Heart right ventricle (tissue), 16 donors: Measurements from ENCODE around the gene TMEM63A. TPM values are rescaled to one million over a fixed set of nuclear protein-coding genes. Genes with fewer than 3 reads are reported as not detected.
A peak's percentile ranks its signal among the peaks of the same experiment; 100 is the strongest.

Experiments
- ATAC-seq, 8 donors: fragments of 200-7000 bp; cut with Tn5 transposase; one replicate each; pipeline ENCODE4 v1.9.1; 2020; ENCODE audit warnings: mild to moderate bottlenecking in 8 of 8, moderate library complexity in 8 of 8, moderate number of reproducible peaks in 1 of 8
- DNase-seq, 2 donors: peaks; one replicate each; pipeline ENCODE4 v3.0.0-alpha.2; 2020
- H3K27ac ChIP-seq, 10 donors: fragments of 200-600 bp; sonication (generic) in 2 of 10; one replicate each; pipeline versions ENCODE4 v1.5.0 to v1.8.0; 2020 to 2022; ENCODE audit warnings: mild to moderate bottlenecking in 3 of 10
- H3K27me3 ChIP-seq, 7 donors: fragments of 200-600 bp; one replicate each; pipeline ENCODE4 v1.8.0; 2021 to 2022; ENCODE audit warnings: mild to moderate bottlenecking in 2 of 7
- H3K36me3 ChIP-seq, 9 donors: fragments of 200-600 bp; sonication (generic) in 1 of 9; one replicate each; pipeline versions ENCODE4 v1.5.0 to v1.8.0; 2020 to 2022; ENCODE audit warnings: mild to moderate bottlenecking in 2 of 9
- H3K4me1 ChIP-seq, 9 donors: fragments of 200-600 bp; sonication (generic) in 1 of 9; one replicate each; pipeline versions ENCODE4 v1.5.0 to v1.8.0; 2020 to 2022; ENCODE audit warnings: mild to moderate bottlenecking in 4 of 9
- H3K4me3 ChIP-seq, 10 donors: fragments of 200-600 bp; sonication (generic) in 2 of 10; one replicate each; pipeline versions ENCODE4 v1.5.0 to v1.8.0; 2020 to 2022; ENCODE audit warnings: mild to moderate bottlenecking in 7 of 10, moderate library complexity in 2 of 10
- H3K9me3 ChIP-seq, 11 donors: fragments of 200-600 bp in 10 of 11; sonication (generic) in 2 of 11; one replicate each; pipeline versions ENCODE4 v1.5.0 to v1.8.0; 2013 to 2022; ENCODE audit warnings: mild to moderate bottlenecking in 2 of 11, control low read depth in 1 of 11, moderate library complexity in 1 of 11
- CTCF ChIP-seq, 9 donors: fragments of 200-600 bp; sonication (generic) in 2 of 9; IDR thresholded peaks; one replicate each; pipeline versions ENCODE4 v1.5.0 to v1.8.0; 2021 to 2022; ENCODE audit warnings: antibody characterized with exemption in 9 of 9, mild to moderate bottlenecking in 5 of 9, moderate library complexity in 1 of 9
- WGBS, 2 donors: extraction: QIAGEN DNeasy Blood & Tissue Kit; methylation state at CpG; one replicate each; pipeline ENCODE4 v1.1.7; 2013; ENCODE audit warnings: inconsistent platforms in 1 of 2; 5-methylcytosine and 5-hydroxymethylcytosine counted together
- intact Hi-C, 10 donors: fragments of 100-400 bp; cut with DNase I; formaldehyde crosslinking; loops; one replicate each; pipeline versions ENCODE4 v1.11.1 to v1.14.2; 2022
- polyA plus RNA-seq, 2 donors: library from polyadenylated mRNA; stranded (reverse); fragments of 200-250 nt; gene quantifications; one replicate each; pipeline ENCODE4 v1.2.3, GENCODE V29; 2013
- total RNA-seq, 10 donors: library from RNA; stranded (reverse); fragmentation: NEBNext Ultra II Directional in 3 of 10; extraction: Animal tissue kit (Norgen Biotek cat#: 25700) in 3 of 10; gene quantifications; one replicate each; pipeline versions ENCODE4 v1.2.1 to v1.2.4, GENCODE V29; 2021 to 2023
- donor health status: Arrhythmogenic right ventricular cardiomyopathy.
- donor health status: ischemic (EF 13 %, LVEDD 7.1; RV severe dilation, severe dysfunction).
- donor health status: healthy with polysubstance abuse.
- donor health status: DM: no; HTN: yes; CAD: no.
- donor health status: DM: no; HTN: no; CAD: no.
- donor health status: ischemic (EF 25% LVEDD 6.9; RV normal size, moderate dysfunction).
- donor health status: ischemic (EF 25% LVEDD 5.7; RV mildly dilated, moderate dysfunction).
- donor health status: healthy.
- donor health status: DM: yes; HTN: yes; CAD: no.
- donor health status: Ischemic cardiomyopathy.
- donor health status: ischemic (EF 35%, LVEDD 5.7; RV mildly dilated, moderate dysfunction).
- donor health status: nonischemic (EF 11% LVEDD 7.7; RV severe dilation, severe dysfunction).
- donor health status: DM: yes; HTN: yes; CAD: no.
- donor health status: PGD.
- donor health status: ischemic (EF 29% LVEDD 5.4; RV normal size, mild dysfunction).
- donor health status: nonischemic (EF 23%, LVEDD 6.1; RV moderate dilation, normal function).

The TMEM63A gene
- total and polyA plus RNA-seq, 12 donors, result 10.4 to 69.1 (median 24.7) TPM

GRCh38 chr1:225886159-225887029 lies 4.2 kb upstream of the TMEM63A start:
- TF ChIP-seq CTCF (IDR thresholded peaks at IDR 0.05), result no peak
- ATAC-seq (no peak), DNase-seq (no peak)
- 92 to 94% methylated on average over 19 of the region's 19 CpGs for WGBS, 2 donors
- intact Hi-C loops, result no loop called here
- no peak overlapping the region for H3K27ac ChIP-seq
- H3K4me3 ChIP-seq, result no peak overlapping the region
- no peaks in the 10 kb centered on the region for H3K9me3 ChIP-seq
- peaks cover 2 to 43% (median 11%) of the 10 kb centered on the region in 9 donors for H3K4me1 ChIP-seq
- no peaks in the 10 kb centered on the region for H3K27me3 ChIP-seq
- no peaks in the 10 kb centered on the region for H3K36me3 ChIP-seq

- no peaks in the 10 kb centered on the region for H3K9me3 ChIP-seq
- DNase-seq (no peak), ATAC-seq (no peak)
- no peak for TF ChIP-seq CTCF (IDR thresholded peaks at IDR 0.05)
- H3K4me3 ChIP-seq, result no peak overlapping the region
- WGBS, 2 donors, result 94 to 96% methylated on average over 6 of the region's 6 CpGs
- H3K36me3 ChIP-seq, result no peaks in the 10 kb centered on the region
- H3K4me1 ChIP-seq, result peaks cover 4 to 44% (median 22%) of the 10 kb centered on the region in 9 donors
- no peaks in the 10 kb centered on the region for H3K27me3 ChIP-seq
- intact Hi-C loops, result no loop called here
- no peak overlapping the region for H3K27ac ChIP-seq
These were observed 3.2 kb upstream of the TMEM63A start for GRCh38 chr1:225885336-225885735.

GRCh38 chr1:225883616-225884265 lies 1.6 kb upstream of the TMEM63A start:
- DNase-seq (no peak), ATAC-seq (no peak)
- TF ChIP-seq CTCF (IDR thresholded peaks at IDR 0.05), result no peak
- no peaks in the 10 kb centered on the region for H3K9me3 ChIP-seq
- no peaks in the 10 kb centered on the region for H3K27me3 ChIP-seq
- peak overlapping the region in 6 of 10 donors; percentile 95 to 99 (median 98) for H3K4me3 ChIP-seq
- no peaks in the 10 kb centered on the region for H3K36me3 ChIP-seq
- H3K27ac ChIP-seq, result peak overlapping the region in 2 of 10 donors; percentile 97 to 98
- intact Hi-C loops, result loop anchor here in 4 of 10 donors (1.0 to 5.0 kb wide), 3 partner anchors 28 to 71 kb away; partner anchors contain the start of gene EPHX1 (in 2 of the 4)
- WGBS, 2 donors, result 91% methylated on average over 10 of the region's 11 CpGs
- peaks cover 19 to 48% (median 37%) of the 10 kb centered on the region in 9 donors for H3K4me1 ChIP-seq
